Stimulated activated CD8-positive, alpha-beta memory T cell treated with anti-CD3 and anti-CD28 coated beads, Interleukin-15, amount 100 ng/mL, for 4 hours (primary cell): Measurements from ENCODE around the gene EDC3.
"Not testable (repeated sequence)": the region's sequence is repeated elsewhere in the genome, so short reads cannot be mapped to it uniquely, and the experiment has no call there.

Experiments used
- DNase-seq, 2 donors: peaks; one replicate each; pipeline ENCODE4 v3.0.0-alpha.2; 2020; ENCODE audit warnings: low read depth in 2 of 2

Gene EDC3

GRCh38 chr15:74653426-74654102 is 42.3 kb downstream of the EDC3 start:
- no peak for DNase-seq

DNA sequence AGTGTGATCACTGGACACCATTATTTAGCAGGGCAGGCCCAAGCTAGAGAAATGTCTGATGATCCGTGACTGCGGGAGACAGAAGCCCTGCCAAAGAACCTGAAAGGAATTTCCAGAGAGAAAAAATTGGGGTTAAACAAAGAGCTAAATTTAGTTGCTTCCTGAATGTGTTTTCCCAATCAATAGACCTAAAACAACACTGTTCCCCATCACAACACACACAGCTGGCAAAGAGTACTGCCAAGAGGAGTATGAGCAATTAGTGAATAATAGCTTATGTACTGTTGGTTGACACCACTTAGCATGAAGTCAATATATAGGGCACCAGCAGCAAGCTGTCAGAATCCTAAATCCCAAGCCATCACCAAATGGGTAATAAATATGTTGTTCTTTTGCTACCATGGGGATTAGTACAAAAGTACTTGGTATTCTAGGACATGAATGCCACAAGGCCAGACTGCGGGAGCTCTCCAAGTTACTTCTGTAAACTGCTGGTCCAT is 44.5 kb downstream of the EDC3 start:
- DNase-seq = no peak

- DNase-seq = no peak
Measured at GRCh38 chr15:74648051-74648842, 47.6 kb downstream of the EDC3 start.

DNA sequence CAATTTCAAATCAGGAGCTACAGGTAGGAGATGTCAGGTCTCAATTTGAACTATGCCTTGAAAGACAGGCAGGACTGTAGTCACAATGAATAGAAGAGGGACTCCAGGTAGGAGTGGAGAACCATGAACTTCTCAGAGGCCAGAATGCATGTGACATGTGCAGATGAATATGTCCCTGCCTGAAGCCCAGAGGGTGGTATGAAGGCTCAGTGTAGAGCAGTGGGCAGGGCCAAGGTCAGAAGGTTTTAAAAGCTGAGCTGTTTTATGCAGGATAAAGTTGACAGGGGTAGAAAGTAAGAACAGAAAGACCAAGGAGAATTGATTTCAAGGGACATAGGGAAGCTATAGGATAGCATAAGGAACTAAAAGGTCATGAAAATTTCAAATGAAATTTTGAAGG is 49.3 kb downstream of the EDC3 start:
- no peak for DNase-seq

DNA sequence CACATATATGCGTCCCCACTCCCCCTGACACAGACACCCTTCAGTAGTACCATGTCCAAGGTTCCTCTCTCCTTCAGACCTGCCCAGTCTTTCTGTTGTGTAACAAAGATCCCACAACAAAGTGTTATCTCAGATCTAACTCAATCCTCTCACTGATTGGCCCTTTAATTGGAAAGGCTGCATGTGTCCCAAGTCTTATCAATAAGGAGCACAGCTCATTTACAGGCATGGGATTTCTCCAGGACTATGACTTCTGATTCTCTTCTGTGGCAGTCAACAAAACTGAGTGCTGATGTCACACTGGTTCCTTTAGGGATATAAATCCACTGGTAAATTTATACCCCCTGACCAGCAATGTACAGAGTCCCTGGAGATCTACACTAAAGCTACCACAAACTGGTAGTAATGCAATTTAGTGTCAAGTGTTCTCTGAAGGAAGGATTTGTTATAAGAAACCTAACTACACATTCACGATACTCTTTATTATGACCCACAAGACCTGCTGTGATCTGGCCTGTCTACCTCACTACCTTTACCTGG is 52.1 kb downstream of the EDC3 start:
- no peak for DNase-seq

DNA sequence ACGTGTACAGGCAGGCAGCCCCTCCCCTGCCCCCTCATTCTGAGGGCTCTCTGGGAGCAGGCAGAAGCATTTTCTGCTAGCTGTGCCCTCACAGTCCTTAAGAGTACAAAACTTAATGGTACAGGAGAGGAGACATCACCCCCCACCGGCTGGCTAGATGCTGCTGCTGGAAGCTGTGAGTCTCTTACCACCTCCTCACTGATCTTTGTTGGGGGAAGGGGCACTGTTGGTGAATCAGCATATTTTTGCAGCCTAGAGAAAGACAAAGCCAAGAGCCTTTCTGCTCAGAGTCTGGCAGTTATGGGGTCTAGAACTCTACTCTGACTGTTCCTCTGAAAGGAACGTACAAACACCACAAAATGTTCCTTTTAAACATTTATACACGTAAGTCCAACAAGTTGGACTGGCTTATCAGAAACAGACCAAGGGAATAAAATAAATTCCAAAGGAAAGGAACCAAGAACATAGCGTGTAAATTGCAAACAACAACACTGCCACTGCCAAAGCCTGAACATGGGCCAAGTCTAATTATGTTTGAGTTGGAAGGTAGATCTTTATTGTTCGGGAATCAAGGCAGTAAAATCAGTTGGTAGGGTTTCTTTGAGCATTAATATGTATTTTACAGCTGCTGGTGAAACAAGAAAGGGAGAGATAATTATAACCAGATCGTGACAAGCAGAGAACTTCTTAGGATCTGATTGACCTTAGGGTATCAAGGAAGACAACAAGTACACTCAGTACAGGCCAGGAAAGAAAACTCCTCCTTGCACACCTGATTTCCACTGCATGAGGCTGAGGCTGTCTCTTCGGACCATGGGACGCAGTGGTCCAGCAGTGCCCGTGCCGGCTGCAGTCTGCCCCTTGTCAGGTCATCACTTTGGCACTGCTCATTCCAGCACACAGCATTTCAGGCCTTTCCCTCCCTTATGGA is 52.8 kb downstream of the EDC3 start:
- DNase-seq = no peak

GRCh38 chr15:74642348-74642733 is 53.5 kb downstream of the EDC3 start:
- no peak for DNase-seq

DNA sequence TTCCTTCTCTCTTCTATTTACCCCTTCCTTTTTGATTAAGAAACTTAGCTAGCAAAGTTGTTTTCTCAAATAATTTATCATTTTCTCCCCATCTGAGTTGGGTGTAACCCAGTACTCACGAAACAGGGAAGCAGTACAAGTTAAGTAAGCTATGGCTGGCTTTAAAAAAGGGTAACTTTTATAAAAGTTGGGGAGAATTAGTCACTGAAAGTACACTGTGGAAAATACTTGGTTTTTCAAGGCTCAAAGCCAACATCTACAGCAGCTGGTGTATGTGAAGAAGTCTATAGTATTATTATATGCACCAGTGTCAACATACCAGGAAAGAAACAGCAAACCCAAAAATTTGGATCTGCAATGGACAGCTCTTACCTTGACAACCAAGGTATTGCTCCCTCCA is 54.7 kb downstream of the EDC3 start:
- no peak for DNase-seq

DNA sequence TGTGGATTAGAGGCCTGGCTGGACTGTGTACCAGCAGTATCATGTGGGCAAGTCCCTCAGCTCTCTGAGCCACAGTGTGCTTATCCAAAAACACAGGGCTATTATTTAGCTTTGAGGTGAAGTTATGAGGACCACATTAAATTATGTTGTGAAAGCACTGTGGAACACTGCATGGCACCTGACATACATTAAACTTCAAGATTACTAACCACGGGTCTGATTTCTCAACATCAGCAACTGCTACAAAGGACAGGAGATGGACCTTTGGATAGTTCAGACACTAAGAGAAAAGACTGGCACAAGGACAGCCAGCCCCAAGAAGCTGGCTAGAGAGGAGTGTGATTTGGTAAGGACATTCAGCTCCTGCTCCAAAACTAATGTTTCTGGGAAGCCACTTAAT is 58.8 kb downstream of the EDC3 start:
- no peak for DNase-seq

- DNase-seq = peak; percentile 28 to 52
Measured at GRCh38 chr15:74635228-74635627, 60.6 kb downstream of the EDC3 start.

DNA sequence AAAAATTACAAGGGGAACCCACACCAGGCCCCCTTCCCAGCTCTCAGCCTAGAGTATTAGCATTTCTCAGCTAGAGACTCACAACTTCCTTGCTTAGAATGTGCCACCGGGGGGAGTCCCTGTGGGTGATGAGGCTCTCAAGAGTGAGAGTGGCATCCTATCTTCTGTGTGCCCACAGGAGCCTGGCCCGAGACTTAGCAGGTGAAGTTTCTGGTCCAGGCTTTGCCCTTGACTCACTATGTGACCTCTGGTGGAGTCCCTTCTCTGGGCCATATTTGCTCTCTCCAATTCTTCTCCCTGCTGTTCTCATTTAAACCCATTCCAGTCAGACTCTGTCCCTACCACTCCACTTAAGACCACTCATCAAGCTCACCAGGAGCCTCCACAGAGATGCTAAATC is 62.0 kb downstream of the EDC3 start:
- no peak for DNase-seq

- no peak for DNase-seq
Measured at GRCh38 chr15:74632601-74633000, 63.2 kb downstream of the EDC3 start.

GRCh38 chr15:74631935-74632560 is 63.8 kb downstream of the EDC3 start:
- peak in 1 of 2 donors; percentile 12 for DNase-seq

- no peak for DNase-seq
Measured at GRCh38 chr15:74631408-74631807, 64.4 kb downstream of the EDC3 start.

- no peak for DNase-seq
Measured at GRCh38 chr15:74631087-74631385, 64.8 kb downstream of the EDC3 start.

- DNase-seq = no peak
Measured at GRCh38 chr15:74630284-74631086, 65.3 kb downstream of the EDC3 start.

DNA sequence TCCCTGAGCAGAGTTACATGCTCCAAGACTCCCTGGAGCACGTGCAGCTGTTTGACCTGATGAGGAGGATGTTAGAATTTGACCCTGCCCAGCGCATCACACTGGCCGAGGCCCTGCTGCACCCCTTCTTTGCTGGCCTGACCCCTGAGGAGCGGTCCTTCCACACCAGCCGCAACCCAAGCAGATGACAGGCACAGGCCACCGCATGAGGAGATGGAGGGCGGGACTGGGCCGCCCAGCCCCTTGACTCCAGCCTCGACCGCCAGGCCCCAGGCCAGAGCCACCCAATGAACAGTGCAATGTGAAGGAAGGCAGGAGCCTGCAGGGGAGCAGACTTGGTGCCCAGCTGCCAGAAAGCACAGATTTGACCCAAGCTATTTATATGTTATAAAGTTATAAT is 66.1 kb downstream of the EDC3 start:
- DNase-seq = not testable (repeated sequence)

GRCh38 chr15:74628949-74629348 is 66.9 kb downstream of the EDC3 start:
- no peak for DNase-seq

GRCh38 chr15:74628199-74628598 is 67.6 kb downstream of the EDC3 start:
- DNase-seq = no peak

- DNase-seq = no peak
Measured at GRCh38 chr15:74627766-74628165, 68.1 kb downstream of the EDC3 start.
